HG03103 (cell line): ENCODE results near the gene MYOD1.

Experiments used
- ATAC-seq: cut with Tn5 transposase; IDR thresholded peaks from one replicate; pipeline ENCODE4 v1.9.1; 2021; ENCODE audit warnings: low read depth; ENCODE audit not compliant: unreplicated experiment

Gene MYOD1

GRCh38 chr11:17733261-17733660 is 13.9 kb downstream of the MYOD1 start:
- no peak for ATAC-seq

DNA sequence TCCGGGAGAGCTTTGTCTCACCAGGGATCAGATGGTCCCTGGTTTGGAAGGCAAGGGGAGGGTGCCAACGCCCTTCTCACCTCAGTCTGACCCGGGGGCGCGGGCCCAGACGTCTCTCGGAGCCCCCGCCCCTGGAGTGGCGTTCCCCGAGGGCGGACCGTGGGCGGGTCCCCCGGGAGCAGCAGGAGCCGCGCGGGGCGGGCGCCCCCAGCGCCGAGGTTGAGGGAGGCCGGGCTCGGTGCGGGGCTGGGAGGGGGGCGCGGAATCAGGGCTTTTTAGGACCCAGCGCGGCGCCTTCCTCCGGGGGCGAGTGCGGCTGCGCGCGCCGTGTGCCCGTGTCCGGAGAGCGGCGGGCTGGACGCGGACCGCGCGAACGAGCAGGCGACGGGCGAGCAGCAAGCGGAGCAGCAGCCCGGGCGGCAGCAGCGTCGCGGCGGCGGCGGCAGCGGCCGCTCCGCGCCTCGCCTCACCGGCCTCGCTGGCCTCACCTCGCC is 15.1 kb downstream of the MYOD1 start, which contains the start of gene KCNC1:
Gene KCNC1, plus strand, starts transcription at position 364 of the 494 bp plus-strand sequence. CDS start 1,222 bp downstream, outside the sequence.
- no peak for ATAC-seq

GRCh38 chr11:17734986-17735817 is 15.8 kb downstream of the MYOD1 start:
- ATAC-seq: no peak

DNA sequence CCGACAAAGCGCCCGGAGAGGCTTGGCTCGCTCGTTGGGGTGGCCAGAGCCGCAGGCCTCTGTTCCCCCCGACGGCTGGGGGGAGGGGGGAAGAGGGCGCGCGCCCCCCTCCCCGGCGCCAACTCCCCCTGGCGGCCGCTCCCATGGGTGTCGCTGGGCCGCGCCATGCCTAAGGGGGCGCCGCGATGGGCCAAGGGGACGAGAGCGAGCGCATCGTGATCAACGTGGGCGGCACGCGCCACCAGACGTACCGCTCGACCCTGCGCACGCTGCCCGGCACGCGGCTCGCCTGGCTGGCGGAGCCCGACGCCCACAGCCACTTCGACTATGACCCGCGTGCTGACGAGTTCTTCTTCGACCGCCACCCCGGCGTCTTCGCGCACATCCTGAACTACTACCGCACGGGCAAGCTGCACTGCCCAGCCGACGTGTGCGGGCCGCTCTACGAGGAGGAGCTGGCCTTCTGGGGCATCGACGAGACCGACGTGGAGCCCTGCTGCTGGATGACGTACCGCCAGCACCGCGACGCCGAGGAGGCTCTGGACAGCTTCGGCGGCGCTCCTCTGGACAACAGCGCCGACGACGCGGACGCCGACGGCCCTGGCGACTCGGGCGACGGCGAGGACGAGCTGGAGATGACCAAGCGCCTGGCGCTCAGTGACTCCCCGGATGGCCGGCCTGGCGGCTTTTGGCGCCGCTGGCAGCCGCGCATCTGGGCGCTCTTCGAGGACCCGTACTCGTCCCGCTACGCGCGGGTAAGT is 16.6 kb downstream of the MYOD1 start:
- ATAC-seq: no peak

DNA sequence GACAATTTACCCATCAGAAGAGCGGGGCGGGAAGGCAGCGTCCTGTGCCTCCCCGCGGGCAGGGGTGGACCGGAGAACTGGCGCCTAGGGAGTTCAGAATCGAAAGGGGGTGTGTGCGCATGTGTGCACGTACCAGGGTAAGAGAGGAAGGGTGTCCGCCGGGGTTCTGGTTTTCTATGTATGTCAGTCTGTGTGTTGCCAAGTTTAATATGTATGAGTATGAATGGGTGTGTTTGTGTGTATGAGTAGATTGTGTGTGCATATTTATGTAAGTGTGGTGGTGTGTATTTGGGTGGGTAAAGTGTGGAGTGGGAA is 17.2 kb downstream of the MYOD1 start:
- ATAC-seq: no peak

DNA sequence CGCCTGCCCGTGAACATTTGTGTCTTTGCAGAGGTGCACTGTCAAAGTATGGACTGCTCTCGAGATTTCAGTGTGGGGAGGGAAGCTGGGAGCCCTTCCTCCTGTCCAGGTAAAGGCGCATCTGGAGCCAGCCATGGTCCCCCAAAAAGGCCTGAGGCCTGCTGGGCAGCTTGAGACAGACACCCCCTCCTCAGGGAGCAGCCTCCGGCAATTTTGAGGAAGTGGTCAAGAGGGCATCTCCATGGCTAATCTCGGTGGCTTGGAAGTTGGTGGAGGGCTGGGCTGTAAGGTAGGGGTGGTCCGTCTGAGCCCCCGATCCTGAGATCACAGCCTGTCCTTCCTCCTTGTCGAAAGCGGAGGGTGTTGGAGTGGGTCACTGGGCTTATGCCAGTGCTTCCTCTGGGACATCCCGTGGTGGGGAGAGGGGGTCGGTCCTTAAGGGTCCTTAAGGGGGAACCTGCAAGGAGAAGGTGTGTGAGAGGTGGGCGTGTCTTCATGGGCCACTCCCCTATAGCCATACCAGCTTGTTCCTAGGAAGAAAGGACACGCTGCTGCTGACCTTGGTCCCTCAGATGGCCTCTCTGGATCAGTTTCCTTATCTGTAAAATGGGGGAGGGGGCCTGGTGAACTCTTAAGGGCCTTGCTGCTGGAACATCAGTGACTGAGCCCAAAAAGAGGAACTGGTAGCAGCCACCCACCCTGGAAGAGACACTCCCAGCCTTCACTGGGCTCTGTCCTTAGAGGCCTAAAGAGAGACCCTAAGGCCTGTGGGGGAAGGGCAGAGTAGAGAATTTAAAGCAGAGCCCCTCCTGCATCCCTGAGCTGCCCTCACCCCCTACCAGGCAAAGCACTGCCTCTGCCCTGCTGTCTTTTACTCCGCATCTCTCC is 17.8 kb downstream of the MYOD1 start:
- no peak for ATAC-seq

DNA sequence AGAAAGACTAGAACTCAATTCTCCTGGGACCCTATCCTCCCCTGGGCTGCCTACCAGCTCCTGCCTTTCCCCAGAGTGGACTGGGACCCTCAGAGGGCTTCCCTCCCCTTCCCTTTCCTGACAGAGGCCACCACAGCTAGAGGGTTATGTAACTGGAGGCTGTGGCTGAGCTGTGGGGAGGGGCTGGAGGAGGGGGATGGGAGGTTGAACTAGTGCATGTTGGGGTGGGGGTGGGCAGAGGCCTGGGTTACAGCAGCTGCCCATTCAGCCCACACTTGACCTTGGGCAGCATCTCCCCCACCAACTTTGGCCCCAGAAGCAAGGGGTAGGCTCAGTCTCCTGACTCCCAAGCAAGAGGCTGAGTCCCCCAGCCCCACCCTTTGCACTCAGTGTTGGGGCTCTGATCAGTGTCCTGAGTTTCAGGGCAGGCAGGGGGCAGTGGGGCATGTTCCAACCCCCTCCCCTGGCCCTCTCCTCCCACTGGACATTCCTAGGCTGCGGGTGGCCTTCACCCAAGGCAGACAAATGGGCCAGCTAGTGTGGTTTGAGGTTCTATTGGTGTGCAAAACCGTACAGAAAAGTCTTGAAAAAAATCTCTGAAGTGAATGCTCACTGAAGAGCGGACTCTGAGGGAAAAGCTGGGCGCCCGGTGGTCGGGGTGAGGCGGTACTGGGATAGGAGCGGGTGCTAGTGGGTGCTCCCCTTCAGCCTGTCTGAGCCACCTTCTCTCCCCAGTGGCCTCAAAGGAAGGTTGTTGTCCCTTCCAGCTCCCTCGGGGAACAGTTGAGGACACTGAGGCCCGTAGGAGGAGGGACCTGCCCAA is 19.0 kb downstream of the MYOD1 start:
- no peak for ATAC-seq

- no peak for ATAC-seq
Observed at GRCh38 chr11:17739945-17740338, 20.6 kb downstream of the MYOD1 start.

DNA sequence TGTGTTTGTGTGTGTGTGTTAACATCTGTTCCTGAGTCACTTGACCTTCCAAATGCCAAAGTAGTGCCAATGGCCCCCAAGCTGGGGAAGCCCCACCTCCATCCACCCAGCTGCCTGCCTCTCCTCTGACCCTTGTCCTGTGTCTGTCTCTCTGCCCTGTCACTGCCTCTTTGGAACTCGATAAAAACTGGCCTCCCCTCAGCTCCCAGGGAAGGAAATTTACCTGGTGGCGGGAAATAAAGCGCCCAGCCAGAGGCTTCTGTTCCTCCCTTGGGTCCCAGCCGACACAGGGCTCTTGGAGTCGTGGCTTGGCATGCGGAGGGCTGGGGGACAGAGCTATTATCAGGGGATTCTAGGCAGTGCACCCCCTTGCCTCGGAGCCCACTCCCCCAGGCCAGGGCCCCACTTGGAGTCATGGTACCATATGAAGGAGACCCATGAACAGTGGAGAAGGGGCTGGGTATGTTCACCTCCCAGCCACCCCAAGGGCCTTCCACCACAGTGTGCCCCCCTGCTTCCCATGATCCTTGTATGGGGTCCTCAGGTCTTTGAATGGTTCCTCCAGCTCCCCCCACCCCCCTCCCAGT is 21.4 kb downstream of the MYOD1 start:
- ATAC-seq: no peak

GRCh38 chr11:17741487-17741886 is 22.1 kb downstream of the MYOD1 start:
- no peak for ATAC-seq

GRCh38 chr11:17742019-17742418 is 22.6 kb downstream of the MYOD1 start:
- no peak for ATAC-seq

DNA sequence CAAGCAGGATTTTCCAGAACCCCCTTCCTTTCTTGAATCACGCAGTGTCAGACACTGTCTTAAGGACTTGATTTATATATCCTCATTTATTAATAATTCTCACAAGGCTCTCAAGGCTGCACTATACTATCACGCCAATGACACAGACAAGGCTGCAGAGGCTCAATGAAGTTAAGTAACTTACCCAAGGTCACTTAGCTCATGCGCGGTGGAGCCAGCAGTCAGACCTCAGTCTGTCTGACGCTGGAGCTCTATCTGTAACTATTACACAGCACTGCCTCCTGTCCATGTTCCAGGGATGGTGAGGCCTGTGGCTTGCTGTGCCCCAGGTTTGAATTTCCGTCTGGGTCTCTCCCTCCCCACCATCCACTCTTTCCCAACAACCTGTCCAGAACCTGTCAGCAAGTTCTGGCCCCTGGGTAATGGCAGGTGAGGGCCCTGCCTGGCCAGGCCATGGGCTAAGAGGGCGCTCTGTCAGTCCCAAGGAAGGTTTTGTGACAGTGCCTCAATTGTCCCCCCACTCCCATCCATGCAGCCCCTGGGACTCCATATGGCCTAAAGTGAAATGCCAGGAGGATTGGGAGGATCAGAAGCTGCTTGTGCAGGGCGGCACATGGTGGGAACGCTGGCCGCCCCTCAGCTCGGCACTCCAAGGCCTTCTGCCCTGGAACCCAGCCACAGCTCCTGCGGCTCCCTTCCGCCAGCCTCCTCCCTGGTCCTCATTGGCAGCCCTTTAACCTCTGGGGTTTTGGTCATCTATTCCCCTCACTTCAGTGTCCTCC is 23.8 kb downstream of the MYOD1 start:
- ATAC-seq: no peak

DNA sequence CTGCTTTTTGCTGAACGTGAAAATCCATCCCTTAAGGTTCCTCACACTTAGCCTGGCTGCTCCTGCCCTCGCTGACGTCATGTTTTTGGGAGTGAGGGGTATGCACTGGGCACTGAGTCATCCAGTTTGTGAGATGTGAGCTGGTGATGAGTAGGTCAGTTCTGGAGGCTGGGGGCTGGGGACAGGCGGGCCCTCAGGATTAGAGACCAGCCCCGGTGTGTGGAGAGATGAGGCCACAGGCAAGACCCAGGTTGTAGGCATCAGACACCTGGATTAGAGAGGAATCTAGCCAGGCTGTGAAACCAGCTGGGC is 24.4 kb downstream of the MYOD1 start:
- no peak for ATAC-seq

GRCh38 chr11:17744151-17744940 is 25.0 kb downstream of the MYOD1 start:
- no peak for ATAC-seq

- no peak for ATAC-seq
Observed at GRCh38 chr11:17745023-17745772, 25.8 kb downstream of the MYOD1 start.

DNA sequence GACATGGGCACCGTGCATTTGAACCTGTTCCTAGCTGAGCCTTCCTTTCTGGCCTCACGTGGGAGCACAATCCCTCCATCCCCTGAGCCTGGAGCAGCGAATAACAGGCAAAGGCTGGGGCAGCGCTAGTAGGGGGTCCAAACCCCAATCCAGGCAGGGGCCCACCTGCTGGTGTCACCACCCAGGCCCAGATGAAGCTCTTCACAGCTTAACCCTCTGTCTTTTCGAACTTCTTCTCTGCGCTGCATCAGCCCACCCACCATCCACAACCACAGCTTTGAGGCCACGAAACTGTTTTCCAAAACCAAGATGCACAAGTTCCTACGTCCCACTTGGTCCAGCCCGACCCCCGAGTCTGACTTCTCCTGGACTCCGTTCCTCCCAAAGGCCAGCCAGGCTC is 26.7 kb downstream of the MYOD1 start:
- ATAC-seq: no peak

GRCh38 chr11:17747131-17747955 is 28.0 kb downstream of the MYOD1 start:
- no peak for ATAC-seq
